Astrocyte (in vitro differentiated cells and primary cell): ENCODE results near the gene TIAM2.

Source experiments
- EZH2 ChIP-seq: IDR thresholded peaks from 2 replicates; pipeline ENCODE4 v1.6.1; 2012; ENCODE audit warnings: mild to moderate bottlenecking, low read length, inconsistent platforms; ENCODE audit not compliant: insufficient read depth
- TF ChIP-seq, protein P1 (sequence below): IDR thresholded peaks from 2 replicates; pipeline ENCODE4 v1.5.1; 2011; ENCODE audit warnings: low read depth, mild to moderate bottlenecking, inconsistent platforms, low read length, moderate library complexity; ENCODE audit not compliant: insufficient read depth

DNA sequence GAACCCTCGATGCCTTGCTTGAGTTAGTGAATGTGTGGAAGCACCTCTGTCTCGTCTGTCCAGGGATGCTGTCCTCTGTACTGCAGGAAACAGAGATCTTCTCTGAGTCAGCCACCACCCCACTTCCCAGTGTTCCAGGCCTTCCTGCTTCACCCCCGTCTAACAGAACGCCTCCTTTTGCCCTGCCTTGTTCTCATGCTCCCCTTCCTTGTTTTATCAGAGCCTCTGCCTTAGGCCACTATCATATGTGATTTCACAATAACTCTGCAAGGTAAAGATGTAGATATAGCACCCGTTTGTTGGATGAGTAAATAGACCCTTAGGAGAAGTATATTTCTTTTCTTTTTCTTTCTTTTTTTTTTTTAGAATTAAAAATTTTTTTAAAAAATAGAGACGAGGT, 162.0 kb downstream of the TIAM2 start:
- TF ChIP-seq, protein P1, sequence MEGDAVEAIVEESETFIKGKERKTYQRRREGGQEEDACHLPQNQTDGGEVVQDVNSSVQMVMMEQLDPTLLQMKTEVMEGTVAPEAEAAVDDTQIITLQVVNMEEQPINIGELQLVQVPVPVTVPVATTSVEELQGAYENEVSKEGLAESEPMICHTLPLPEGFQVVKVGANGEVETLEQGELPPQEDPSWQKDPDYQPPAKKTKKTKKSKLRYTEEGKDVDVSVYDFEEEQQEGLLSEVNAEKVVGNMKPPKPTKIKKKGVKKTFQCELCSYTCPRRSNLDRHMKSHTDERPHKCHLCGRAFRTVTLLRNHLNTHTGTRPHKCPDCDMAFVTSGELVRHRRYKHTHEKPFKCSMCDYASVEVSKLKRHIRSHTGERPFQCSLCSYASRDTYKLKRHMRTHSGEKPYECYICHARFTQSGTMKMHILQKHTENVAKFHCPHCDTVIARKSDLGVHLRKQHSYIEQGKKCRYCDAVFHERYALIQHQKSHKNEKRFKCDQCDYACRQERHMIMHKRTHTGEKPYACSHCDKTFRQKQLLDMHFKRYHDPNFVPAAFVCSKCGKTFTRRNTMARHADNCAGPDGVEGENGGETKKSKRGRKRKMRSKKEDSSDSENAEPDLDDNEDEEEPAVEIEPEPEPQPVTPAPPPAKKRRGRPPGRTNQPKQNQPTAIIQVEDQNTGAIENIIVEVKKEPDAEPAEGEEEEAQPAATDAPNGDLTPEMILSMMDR, result no peak
- TF ChIP-seq EZH2, result no peak
